GM21528 (cell line): ENCODE measurements around the gene WDR86.

Experiments
- ATAC-seq: cut with Tn5 transposase; IDR thresholded peaks from one replicate; pipeline ENCODE4 v1.9.1; 2021; ENCODE audit warnings: mild to moderate bottlenecking, moderate library complexity; ENCODE audit not compliant: unreplicated experiment, low FRiP score

Gene WDR86

GRCh38 chr7:151440799-151441445 is 31.1 kb upstream of the WDR86 start:
- no peak for ATAC-seq

DNA sequence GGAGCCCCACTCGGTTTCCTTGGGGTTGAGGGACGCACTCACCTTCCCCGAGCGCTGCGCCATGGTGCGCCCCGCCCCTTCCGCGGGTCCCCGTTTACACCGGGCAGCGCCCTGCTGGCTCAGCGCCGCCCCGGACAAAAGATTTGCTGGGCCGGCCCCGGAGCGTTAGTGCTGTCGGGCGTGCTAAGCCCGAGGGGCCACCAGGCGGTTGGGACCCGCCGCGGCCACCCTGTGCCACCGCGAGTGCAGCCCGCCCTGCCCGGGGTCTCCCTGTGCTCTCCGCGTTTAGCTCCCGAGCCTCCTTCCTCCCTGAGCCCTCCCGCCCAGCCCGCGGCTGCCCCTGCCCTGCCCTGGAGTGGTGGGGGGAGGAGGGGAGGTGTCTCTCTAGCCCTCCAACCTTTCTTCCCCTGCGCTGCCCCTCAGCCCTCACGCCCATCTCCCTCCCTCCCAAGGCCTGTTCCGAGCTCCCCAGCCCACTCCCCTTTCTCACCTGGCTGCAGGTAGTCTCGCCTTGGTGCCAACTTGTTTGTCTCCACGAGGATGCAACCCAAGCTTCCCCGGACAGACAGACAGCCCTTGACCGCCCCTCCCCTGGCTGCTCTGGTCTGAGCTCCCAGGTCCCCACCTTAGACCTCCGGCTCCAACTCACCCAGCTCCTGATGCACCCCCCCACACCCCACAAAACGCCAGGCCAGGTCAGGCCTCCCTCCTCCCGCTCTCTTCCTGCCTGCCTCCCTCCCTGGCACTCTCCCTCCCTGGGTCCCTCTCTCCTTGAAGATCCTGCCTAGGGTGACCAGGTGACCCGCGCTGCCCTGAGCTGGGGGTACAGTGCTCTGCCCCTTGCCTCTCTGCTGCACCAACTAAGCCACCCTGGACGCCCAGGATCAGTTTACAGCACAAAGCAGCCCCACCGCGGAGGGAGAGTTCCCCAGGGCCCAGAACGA is 30.3 kb upstream of the WDR86 start, which contains the start of gene CRYGN:
CRYGN (minus strand) TSS at position 287 of the 944 bp plus-strand sequence; CDS start at position 63, 224 bp downstream.
- no peak for ATAC-seq

DNA sequence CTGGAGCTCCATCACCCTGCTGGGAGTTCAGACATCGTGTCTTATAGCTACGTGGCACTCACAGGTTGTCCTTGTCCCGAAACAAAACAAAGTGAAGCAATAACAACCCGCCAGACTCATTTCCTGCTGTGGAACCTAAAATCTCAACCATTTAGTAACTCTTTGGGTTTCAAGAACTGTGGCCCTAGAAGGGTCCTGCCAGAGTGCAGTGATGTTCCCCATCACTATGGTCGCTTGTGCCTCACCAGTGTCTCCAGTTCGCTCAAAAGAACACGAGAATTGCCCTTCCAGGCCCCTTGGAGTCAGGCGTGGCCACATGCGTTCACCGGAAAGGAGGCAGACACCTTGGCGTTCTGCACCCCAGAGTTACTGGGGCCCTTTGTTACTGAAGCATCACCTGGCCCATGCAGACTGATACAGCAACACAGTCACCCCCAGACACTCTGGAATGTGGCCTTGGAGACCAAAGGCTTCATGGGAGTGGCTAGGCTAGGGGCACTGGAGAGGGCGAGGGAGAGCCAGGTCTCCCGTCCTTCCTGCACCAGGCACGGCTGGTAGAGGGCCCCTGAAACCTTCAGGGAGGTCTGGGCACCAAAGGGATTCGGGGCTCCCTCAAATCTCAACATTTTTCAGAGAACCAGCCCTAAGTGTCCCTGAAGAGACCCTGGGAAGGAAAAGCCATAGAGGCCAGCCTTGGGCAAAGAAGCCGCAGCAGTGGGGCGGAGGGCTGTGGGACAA is 29.2 kb upstream of the WDR86 start:
- no peak for ATAC-seq

DNA sequence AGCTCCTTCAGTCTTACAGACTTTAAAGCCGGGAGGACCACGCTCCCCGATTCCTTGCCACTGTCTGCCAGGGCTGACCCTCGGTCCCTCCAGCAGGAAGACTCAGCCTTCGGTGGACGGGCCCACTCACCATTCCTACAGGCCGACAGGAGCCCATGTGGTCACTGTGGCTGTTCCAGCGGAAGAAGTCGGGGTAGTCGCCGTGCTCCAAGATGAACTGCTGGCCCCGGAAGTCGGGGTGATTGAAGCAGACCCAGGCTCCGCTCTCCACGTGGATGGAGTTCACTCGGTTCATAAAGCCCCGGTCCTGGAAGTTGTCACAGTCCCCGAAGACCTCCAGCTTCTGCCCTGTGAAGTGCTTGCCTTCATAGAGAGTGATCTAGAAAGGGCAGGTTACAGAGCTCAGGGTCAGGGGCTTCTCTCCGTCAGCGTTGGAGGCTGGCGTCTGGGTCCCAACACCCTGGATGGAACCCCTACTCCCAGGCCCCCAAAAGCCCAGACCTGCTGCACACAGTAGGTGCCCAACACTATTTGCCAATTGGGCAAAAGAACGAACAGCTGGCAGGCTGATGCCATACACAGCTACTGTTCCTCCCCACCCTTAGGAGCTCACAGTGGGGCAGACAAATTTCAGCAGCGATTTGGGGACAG is 28.2 kb upstream of the WDR86 start:
- ATAC-seq = no peak

DNA sequence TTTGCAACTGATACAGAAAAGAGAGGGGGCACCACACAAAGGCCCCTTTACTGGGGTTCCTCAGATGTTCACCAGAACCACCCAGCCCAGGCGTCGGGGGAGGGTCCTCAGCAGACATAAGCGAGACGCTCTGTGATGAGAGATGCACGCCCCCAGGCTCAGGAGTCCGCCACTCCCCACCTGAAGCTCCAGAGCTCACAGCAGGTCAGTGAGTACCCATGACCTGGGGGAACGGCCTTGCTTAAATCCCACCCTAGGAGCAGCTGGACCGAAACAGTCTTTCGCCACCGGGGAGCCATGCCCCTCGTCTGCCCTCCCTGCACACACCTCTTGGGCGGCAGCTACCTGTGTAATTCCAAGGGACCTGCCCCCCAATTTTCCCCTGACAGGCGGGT is 27.3 kb upstream of the WDR86 start:
- ATAC-seq = no peak

GRCh38 chr7:151436446-151437158 is 26.8 kb upstream of the WDR86 start:
- no peak for ATAC-seq

- ATAC-seq = no peak
Observed at GRCh38 chr7:151435971-151436370, 26.1 kb upstream of the WDR86 start.

GRCh38 chr7:151435103-151435916 is 25.5 kb upstream of the WDR86 start:
- no peak for ATAC-seq

DNA sequence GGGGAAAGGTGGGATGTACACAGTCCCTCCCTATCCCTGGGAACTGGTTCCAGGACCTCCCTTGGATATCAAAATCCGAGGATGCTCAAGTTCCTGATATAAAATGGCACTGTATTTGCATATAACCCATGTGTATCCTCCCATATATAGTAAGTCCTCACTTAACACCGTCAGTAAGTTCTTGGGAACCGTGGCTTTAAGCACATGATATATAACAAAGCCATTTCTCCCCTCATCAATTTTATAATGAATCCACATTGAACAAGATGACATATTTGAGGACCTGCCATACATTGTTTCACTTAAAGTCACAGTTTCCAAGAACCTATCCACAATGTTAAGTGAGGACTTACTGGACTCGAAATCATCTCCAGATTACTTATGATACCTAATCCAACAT is 24.7 kb upstream of the WDR86 start:
- ATAC-seq = no peak

DNA sequence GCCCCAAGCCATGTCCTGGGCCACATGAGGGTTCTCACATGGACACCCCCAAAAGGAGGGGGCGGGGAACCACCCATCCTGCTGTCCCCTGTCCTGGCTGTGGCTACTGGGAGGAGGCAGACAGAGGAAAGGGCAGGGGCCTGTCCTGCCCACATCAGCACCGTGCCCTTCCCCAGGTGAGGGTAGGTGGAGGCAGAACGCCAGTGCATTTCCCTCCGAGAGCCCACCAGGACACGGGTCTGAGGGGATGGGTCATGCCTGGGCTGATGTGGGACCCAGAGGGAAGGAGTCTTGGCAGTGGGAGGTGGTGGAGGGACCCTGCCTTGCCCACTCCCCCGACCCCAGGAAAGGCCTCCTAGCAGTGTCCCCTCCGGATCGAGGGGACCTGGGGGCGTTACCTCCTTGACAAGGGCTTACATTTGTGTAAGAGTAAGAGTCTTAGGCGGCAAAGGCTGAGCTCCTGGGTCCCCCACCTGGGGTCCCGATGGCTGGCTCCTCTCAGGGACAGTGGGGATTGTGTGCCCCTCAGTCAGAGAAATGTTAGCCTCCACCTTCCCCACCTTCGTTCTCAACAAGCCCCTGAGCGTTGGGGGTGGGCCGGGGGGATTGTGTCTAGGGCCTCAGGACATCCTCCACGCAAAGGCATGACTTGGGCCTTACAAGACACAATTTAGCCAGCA is 24.0 kb upstream of the WDR86 start:
- no peak for ATAC-seq

GRCh38 chr7:151432658-151433521 is 23.1 kb upstream of the WDR86 start:
- ATAC-seq = no peak

DNA sequence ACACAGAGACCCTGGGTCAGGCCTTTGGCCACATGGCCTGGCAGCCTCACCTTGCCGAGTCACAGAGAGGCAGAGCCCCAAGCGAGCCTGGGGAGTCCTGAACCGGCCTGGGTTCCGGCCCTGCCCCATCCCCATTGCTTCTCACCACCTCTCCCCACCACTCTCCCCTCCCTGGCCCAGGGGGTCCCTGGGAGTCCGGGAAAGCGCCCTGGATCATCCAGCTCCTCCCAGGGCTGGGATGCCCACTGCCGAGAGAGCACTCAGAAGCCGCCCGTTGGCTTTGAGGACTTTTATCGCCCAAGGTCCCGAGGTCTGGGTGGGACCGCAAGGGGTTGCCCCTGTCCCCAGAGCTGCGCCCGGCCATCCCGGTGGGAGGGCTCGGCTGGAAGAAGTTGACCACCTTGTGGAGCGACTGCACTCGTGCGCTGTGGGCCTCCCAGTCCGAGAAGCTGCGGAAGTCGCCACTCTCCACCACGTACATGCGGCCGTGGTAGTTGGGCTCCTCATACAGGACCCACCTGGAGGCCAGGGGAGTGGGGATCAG is 22.0 kb upstream of the WDR86 start:
- no peak for ATAC-seq

- ATAC-seq = no peak
Observed at GRCh38 chr7:151431281-151431767, 21.5 kb upstream of the WDR86 start.

- no peak for ATAC-seq
Observed at GRCh38 chr7:151430391-151431205, 20.8 kb upstream of the WDR86 start.

- ATAC-seq = peak; percentile 64
Observed at GRCh38 chr7:151429560-151430331, 19.9 kb upstream of the WDR86 start.

- ATAC-seq = no peak
Observed at GRCh38 chr7:151429237-151429559, 19.4 kb upstream of the WDR86 start.
